Hematopoietic multipotent progenitor cell (in vitro differentiated cells): ENCODE measurements around the gene EBF4. TPM values are rescaled to one million over a fixed set of nuclear protein-coding genes. Genes with fewer than 3 reads are reported as not detected.
"Not testable (repeated sequence)": the region's sequence is repeated elsewhere in the genome, so short reads cannot be mapped to it uniquely, and the experiment has no call there.

Source experiments
- DNase-seq, 3 donors: peaks; one replicate each; pipeline ENCODE4 v3.0.0-alpha.2; 2011 to 2015; ENCODE audit warnings: low read depth in 2 of 3, low spot score in 2 of 3
- total RNA-seq: library from RNA; depleted of rRNA; stranded (reverse); fragments of >200 nt; gene quantifications from one replicate; pipeline ENCODE4 v1.2.3, GENCODE V29; 2012

Gene EBF4
- total RNA-seq, 1 donor: 6.2 TPM

GRCh38 chr20:2672446-2672845 lies 20.1 kb upstream of the EBF4 start:
- DNase-seq: no peak

GRCh38 chr20:2673453-2673852 lies 19.1 kb upstream of the EBF4 start:
- DNase-seq: no peak

GRCh38 chr20:2680046-2680445 lies 12.5 kb upstream of the EBF4 start:
- DNase-seq: no peak

- not testable (repeated sequence) for DNase-seq
Measured at GRCh38 chr20:2682040-2682439, 10.5 kb upstream of the EBF4 start.

- peak in 2 of 3 donors; percentile 66 to 80 for DNase-seq
Measured at GRCh38 chr20:2684817-2685216, 7.8 kb upstream of the EBF4 start.

- DNase-seq: no peak
Measured at GRCh38 chr20:2687514-2687913, 5.1 kb upstream of the EBF4 start.

- peak; percentile 60 to 92 (median 84) for DNase-seq
Measured at GRCh38 chr20:2688041-2688591, 4.5 kb upstream of the EBF4 start.

- no peak for DNase-seq
Measured at GRCh38 chr20:2690213-2690612, 2.4 kb upstream of the EBF4 start.

- DNase-seq: peak in 1 of 3 donors; percentile 47
Measured at GRCh38 chr20:2690718-2691117, 1.9 kb upstream of the EBF4 start.

- DNase-seq: no peak
Measured at GRCh38 chr20:2691127-2691526, 1.5 kb upstream of the EBF4 start.

GRCh38 chr20:2691663-2692035 lies 931 bp upstream of the EBF4 start:
- DNase-seq: no peak

- DNase-seq: peak in 1 of 3 donors; percentile 23
Measured at GRCh38 chr20:2692886-2693285, 306 bp downstream of the EBF4 start.

- DNase-seq: peak in 2 of 3 donors; percentile 59
Measured at GRCh38 chr20:2693286-2694007, 867 bp downstream of the EBF4 start.

GRCh38 chr20:2694008-2694471 lies 1.5 kb downstream of the EBF4 start:
- DNase-seq: no peak

GRCh38 chr20:2694519-2694918 lies 1.9 kb downstream of the EBF4 start:
- no peak for DNase-seq

GRCh38 chr20:2695206-2695983 lies 2.8 kb downstream of the EBF4 start:
- no peak for DNase-seq

GRCh38 chr20:2695984-2696525 lies 3.5 kb downstream of the EBF4 start:
- not testable (repeated sequence) for DNase-seq

- no peak for DNase-seq
Measured at GRCh38 chr20:2696646-2697045, 4.1 kb downstream of the EBF4 start.

- no peak for DNase-seq
Measured at GRCh38 chr20:2697768-2698167, 5.2 kb downstream of the EBF4 start.

GRCh38 chr20:2698186-2698817 lies 5.7 kb downstream of the EBF4 start:
- DNase-seq: no peak

GRCh38 chr20:2698912-2699311 lies 6.3 kb downstream of the EBF4 start:
- DNase-seq: no peak
